Measurements from ENCODE around the gene STUM.
"Not testable (repeated sequence)": the region's sequence is repeated elsewhere in the genome, so short reads cannot be mapped to it uniquely, and the experiment has no call there.

The STUM gene

GRCh38 chr1:226627050-226627755, 78.6 kb downstream of the STUM start:
- ATAC-seq (no peak), DNase-seq (no peak)

GRCh38 chr1:226627924-226628611, 79.5 kb downstream of the STUM start:
- peak; percentile 50 for DNase-seq

GRCh38 chr1:226628612-226629155, 80.1 kb downstream of the STUM start:
- DNase-seq (no peak), ATAC-seq (no peak)

More at GRCh38 chr1:226627924-226628611, 79.5 kb downstream of the STUM start:
- ATAC-seq: peak; percentile 55

DNA sequence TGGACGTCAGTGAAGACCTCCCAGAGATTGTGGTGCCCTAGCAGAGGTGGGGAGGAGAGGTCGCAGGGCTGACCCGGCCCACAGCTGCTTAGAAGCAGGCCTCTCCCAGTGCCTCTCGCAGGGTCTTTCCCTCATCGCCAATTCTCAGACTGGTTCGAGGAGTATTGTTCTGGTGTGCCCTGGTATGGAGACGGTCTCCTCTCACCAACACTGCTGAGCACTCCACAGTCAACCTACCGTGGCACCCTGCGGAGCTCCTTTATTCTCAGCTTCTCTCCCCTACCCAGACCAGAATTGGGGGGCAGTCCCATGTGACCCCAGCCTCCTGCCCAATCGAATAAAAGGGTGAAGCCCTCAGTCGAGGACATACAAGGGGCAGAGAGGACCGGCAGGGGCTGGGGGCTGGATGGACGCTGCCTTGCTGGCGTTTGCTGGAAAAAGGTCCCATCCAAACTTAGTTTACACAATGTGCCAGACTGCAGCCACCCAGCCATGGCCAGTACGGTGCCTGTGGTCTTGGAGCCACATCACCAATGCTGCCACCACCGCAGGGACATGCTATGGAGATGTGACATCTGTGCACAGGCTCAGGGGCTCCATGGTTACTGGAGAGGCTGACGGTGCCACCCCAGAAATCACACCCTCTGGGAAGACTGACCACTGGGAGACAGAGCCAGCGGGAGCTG, 80.8 kb downstream of the STUM start:
- no peak for DNase-seq
- ATAC-seq: no peak

DNA sequence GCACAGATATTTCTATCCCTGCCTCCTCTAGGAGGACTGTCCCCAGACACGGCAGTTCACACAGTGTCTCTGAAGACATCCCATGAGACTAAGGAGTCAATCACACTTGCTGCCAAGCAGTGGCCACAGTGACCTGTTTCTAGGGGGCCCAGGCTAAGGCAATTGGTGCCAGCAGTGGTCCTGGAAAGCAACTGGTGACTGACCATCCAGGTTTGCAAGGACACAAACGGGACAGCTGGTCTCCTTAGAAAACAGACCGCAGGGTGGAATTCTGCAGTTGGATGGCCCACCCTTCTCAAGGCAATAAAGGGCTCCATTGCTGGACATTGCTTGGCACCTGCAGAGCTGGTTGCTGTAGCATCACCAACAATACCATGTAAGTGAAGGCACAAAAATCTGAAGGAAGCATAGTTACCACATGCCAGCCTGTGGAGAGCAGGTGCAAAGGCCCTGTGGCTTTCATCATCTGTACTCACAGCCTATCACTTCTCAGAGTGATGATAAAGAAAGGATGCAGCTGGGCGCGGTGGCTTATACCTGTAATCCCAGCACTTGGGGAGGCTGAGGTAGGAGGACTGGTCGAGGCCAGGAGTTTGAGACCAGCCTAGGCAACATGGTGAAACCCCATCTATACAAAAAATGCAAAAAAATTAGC, 81.5 kb downstream of the STUM start:
- ATAC-seq (no peak), DNase-seq (no peak)

DNA sequence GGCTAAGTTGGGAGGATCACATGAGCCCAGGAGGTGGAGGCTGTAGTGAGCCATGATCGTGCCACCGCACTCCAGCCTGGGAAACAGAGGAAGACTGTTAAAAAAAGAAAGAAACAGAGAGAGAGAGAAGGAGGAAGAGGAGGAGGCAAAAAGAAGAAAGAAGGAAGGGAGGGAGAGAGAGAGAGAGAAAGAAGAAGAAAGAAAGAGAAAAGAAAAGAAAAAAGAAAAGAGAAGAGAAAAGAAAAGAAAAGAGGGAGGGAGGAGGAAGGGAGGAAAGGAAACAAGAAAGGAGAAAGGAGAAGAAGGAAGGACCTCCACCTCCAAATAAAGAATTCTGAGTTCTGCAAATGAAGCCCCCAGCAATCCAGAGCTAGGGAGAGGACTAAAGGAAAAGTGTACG, 82.0 kb downstream of the STUM start:
- ATAC-seq: no peak

GRCh38 chr1:226631229-226632000, 82.9 kb downstream of the STUM start:
- DNase-seq (no peak), ATAC-seq (no peak)

More for the DNA sequence above, 82.0 kb downstream of the STUM start:
- DNase-seq: no peak

GRCh38 chr1:226632169-226632879, 83.8 kb downstream of the STUM start:
- ATAC-seq (no peak), DNase-seq (no peak)

GRCh38 chr1:226632922-226633351, 84.4 kb downstream of the STUM start:
- peak; percentile 37 for ATAC-seq
- peak; percentile 74 for DNase-seq

GRCh38 chr1:226633541-226634165, 85.1 kb downstream of the STUM start:
- DNase-seq (peak; percentile 26), ATAC-seq (no peak)

- peak; percentile 78 for ATAC-seq
These were observed 85.6 kb downstream of the STUM start for GRCh38 chr1:226634166-226634588.

DNA sequence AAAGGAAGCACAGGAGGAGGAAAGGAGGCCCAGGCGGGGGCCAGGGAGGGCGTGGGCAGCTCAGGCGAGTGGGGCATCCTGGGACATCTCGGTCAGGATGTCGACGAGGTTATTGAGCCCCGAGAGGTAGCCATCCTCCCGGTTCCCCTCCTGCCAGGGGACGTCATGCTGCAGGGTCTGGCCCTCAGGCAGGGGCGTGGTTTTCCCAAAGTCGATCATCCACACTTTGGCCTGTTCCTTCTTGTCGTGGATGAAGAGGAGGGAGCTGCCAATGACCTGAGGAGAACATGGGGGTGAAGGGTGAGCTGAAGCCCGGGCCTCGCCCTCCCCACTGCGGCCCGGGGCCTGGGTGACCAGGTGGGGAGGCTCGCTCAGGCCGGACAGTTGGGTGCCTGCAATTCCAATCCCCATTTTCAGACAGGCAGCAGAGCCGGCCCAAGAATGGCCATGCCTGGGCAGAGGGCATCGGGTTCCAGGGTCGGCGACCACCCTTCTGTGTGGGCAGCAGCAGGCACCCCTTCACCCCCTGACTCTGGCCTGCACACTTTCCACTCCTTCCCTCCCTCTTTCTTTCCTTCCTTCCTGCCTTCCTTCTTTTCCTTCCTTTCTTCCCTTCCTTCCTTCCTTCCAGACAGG, 86.2 kb downstream of the STUM start:
- DNase-seq (peak; percentile 17), ATAC-seq (no peak)

More at GRCh38 chr1:226634166-226634588, 85.6 kb downstream of the STUM start:
- peak; percentile 92 for DNase-seq

DNA sequence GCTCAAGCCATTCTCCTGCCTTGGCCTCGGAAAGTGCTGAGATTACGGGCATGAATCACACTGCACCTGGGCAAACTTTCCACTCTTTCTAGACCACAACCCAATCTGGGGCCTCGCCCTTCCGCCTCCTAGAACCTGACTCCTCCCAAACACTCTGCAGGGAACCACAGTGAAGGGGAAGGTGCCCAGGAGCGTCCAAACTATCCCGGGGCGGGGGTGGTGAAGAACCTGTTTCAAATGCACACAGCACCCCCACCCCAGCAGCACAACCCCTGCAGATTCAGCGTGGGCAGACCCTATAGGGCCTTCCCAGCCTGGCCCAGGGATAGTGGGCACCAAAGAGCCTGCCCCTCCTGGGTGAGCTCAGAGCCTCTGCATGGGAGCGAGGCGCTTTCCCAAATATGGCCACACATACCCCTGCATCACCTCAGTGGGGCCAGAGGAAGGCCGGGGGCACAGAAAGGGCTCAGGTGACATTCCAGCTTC, 86.9 kb downstream of the STUM start:
- peak; percentile 65 for ATAC-seq
- peak; percentile 60 for DNase-seq

DNA sequence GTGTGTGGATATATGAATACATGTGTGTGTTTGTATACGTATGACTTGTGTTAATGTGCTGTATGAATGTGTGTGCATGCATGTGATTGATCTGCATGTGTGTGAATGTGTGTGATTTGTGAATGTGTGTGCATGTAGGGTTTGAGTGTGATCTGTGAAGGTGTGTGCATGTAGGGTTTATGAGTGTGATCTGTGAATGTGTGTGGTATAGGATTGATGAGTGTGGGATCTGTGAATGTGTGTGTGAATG, 88.2 kb downstream of the STUM start:
- DNase-seq (no peak), ATAC-seq (no peak)

GRCh38 chr1:226637147-226637935, 88.8 kb downstream of the STUM start:
- DNase-seq (peak; percentile 7), ATAC-seq (no peak)

GRCh38 chr1:226638001-226638601, 89.5 kb downstream of the STUM start:
- no peak for ATAC-seq
- DNase-seq: no peak

- DNase-seq (no peak), ATAC-seq (no peak)
These were observed 90.0 kb downstream of the STUM start for GRCh38 chr1:226638608-226639007.

- not testable (repeated sequence) for ATAC-seq, DNase-seq
These were observed 90.6 kb downstream of the STUM start for GRCh38 chr1:226639206-226639605.

Data from stimulated activated naive CD8-positive, alpha-beta T cell treated with anti-CD3 and anti-CD28 coated beads, Interleukin-15, Interleukin-2, amounts not matched to agents 100 U/mL and 50 U/mL, for 24 hours (primary cell).